Smooth muscle cell (in vitro differentiated cells): ENCODE measurements around the gene ARSJ. TPM values are rescaled to one million over a fixed set of nuclear protein-coding genes. Genes with fewer than 3 reads are reported as not detected.

Experiments used
- DNase-seq: peaks from one replicate; lab custom pipeline; 2025; ENCODE audit not compliant: unreplicated experiment; lab: John Stamatoyannopoulos, UW
- H2AFZ ChIP-seq: fragments of 200-600 bp; sonication (generic); 2 replicates; pipeline ENCODE4 v1.6.0; 2016; ENCODE audit warnings: antibody characterized with exemption, low read depth, mild to moderate bottlenecking
- H3F3A ChIP-seq: fragments of 200-600 bp; sonication (generic); 2 replicates; pipeline ENCODE4 v1.6.0; 2017; ENCODE audit warnings: antibody characterized with exemption, low read depth
- H3K27ac ChIP-seq: fragments of 200-600 bp; sonication (generic); 2 replicates; pipeline ENCODE4 v1.5.1; 2016; ENCODE audit warnings: low read depth, mild to moderate bottlenecking
- H3K27me3 ChIP-seq: fragments of 200-600 bp; sonication (generic); 2 replicates; pipeline ENCODE4 v1.6.1; 2016; ENCODE audit warnings: low read depth, mild to moderate bottlenecking
- H3K36me3 ChIP-seq: fragments of 200-600 bp; sonication (generic); 2 replicates; pipeline ENCODE4 v1.5.1; 2016; ENCODE audit warnings: low read depth
- H3K4me1 ChIP-seq: fragments of 200-600 bp; sonication (generic); 2 replicates; pipeline ENCODE4 v1.5.1; 2016; ENCODE audit warnings: low read depth
- H3K4me2 ChIP-seq: fragments of 200-600 bp; sonication (generic); 2 replicates; pipeline ENCODE4 v1.6.0; 2016; ENCODE audit warnings: mild to moderate bottlenecking
- H3K4me3 ChIP-seq: fragments of 200-600 bp; sonication (generic); 2 replicates; pipeline ENCODE4 v1.5.1; 2016; ENCODE audit warnings: mild to moderate bottlenecking
- H3K79me2 ChIP-seq: fragments of 200-600 bp; sonication (generic); 2 replicates; pipeline ENCODE4 v1.6.0; 2016; ENCODE audit warnings: low read depth, mild to moderate bottlenecking
- H3K9ac ChIP-seq: fragments of 200-600 bp; sonication (generic); 2 replicates; pipeline ENCODE4 v1.6.0; 2016; ENCODE audit warnings: low read depth
- H3K9me3 ChIP-seq: fragments of 200-600 bp; sonication (generic); replicated peaks from 2 replicates; pipeline ENCODE4 v1.5.1; 2016; ENCODE audit warnings: low read depth
- H4K20me1 ChIP-seq: fragments of 200-600 bp; sonication (generic); 2 replicates; pipeline ENCODE4 v1.6.0; 2016; ENCODE audit warnings: low read depth
- CTCF ChIP-seq: fragments of 200-600 bp; sonication (generic); IDR thresholded peaks from 2 replicates; pipeline ENCODE4 v1.5.1; 2017; ENCODE audit warnings: borderline replicate concordance, mild to moderate bottlenecking, antibody characterized with exemption; ENCODE audit not compliant: insufficient read depth, poor library complexity, severe bottlenecking
- WGBS: methylation state at CpG from one replicate; pipeline ENCODE4 v1.1.7; 2016; ENCODE audit warnings: low lambda C conversion rate; 5-methylcytosine and 5-hydroxymethylcytosine counted together
- polyA plus RNA-seq: library from polyadenylated mRNA; unstranded; fragments of >200 nt; fragmentation: Nextera tagmentation; extraction: Ambion mirVana; gene quantifications from 2 replicates; pipeline ENCODE4 v1.2.1, GENCODE V29; 2016
- total RNA-seq: library from RNA; depleted of rRNA; stranded (reverse); fragments of >200 nt; gene quantifications from 2 replicates; pipeline ENCODE4 v1.2.3, GENCODE V29; 2014

ARSJ gene
- total and polyA plus RNA-seq, 2 experiments from 2014 or later, result 7.9 to 8.8 TPM

- Histone ChIP-seq H3K36me3 (peaks cover 5% of the 10 kb centered on the region), H3K9ac (no peak overlapping the region), H3K9me3 (no peaks in the 10 kb centered on the region), H3K79me2 (no peaks in the 10 kb centered on the region), H4K20me1 (no peaks in the 10 kb centered on the region), H3K27me3 (no peaks in the 10 kb centered on the region), H3K4me3 (no peak overlapping the region), H3F3A (no peaks in the 10 kb centered on the region), H3K4me2 (no peak overlapping the region), H2AFZ (no peak overlapping the region), H3K4me1 (no peaks in the 10 kb centered on the region), H3K27ac (no peak overlapping the region)
- TF ChIP-seq CTCF, result no peak
- DNase-seq, result no peak
Measured at GRCh38 chr4:113899271-113900070, 80.0 kb downstream of the ARSJ start.

- H3K9ac ChIP-seq, result no peak overlapping the region
- no peak for DNase-seq
- no peaks in the 10 kb centered on the region for H4K20me1 ChIP-seq
- H3K27ac ChIP-seq, result no peak overlapping the region
- H3K27me3 ChIP-seq, result no peaks in the 10 kb centered on the region
- peak; percentile 44 for TF ChIP-seq CTCF
- no peak overlapping the region for H3K4me2 ChIP-seq
- no peaks in the 10 kb centered on the region for H3K36me3 ChIP-seq
- no peaks in the 10 kb centered on the region for H3K4me1 ChIP-seq
- H3K79me2 ChIP-seq, result no peaks in the 10 kb centered on the region
- no peak overlapping the region for H2AFZ ChIP-seq
- no peaks in the 10 kb centered on the region for H3F3A ChIP-seq
- H3K4me3 ChIP-seq, result no peak overlapping the region
- H3K9me3 ChIP-seq, result no peaks in the 10 kb centered on the region
Measured at GRCh38 chr4:113893546-113893945, 85.9 kb downstream of the ARSJ start.

GRCh38 chr4:113888006-113888405, 91.4 kb downstream of the ARSJ start:
- Histone ChIP-seq H3K4me1 (no peaks in the 10 kb centered on the region), H3K79me2 (no peaks in the 10 kb centered on the region), H3K9ac (no peak overlapping the region), H3K4me2 (no peak overlapping the region), H2AFZ (no peak overlapping the region), H3F3A (no peaks in the 10 kb centered on the region), H4K20me1 (no peaks in the 10 kb centered on the region), H3K27me3 (no peaks in the 10 kb centered on the region), H3K9me3 (no peaks in the 10 kb centered on the region), H3K36me3 (no peaks in the 10 kb centered on the region), H3K4me3 (no peak overlapping the region), H3K27ac (no peak overlapping the region)
- no peak for DNase-seq
- 80% methylated on average over 1 of the region's 1 CpG for WGBS
- no peak for TF ChIP-seq CTCF

GRCh38 chr4:113885291-113885690, 94.2 kb downstream of the ARSJ start:
- Histone ChIP-seq H3F3A (no peaks in the 10 kb centered on the region), H3K9me3 (no peaks in the 10 kb centered on the region), H3K4me1 (no peaks in the 10 kb centered on the region), H3K27me3 (no peaks in the 10 kb centered on the region), H2AFZ (no peak overlapping the region), H3K36me3 (no peaks in the 10 kb centered on the region), H3K79me2 (no peaks in the 10 kb centered on the region), H4K20me1 (no peaks in the 10 kb centered on the region), H3K9ac (no peak overlapping the region), H3K4me3 (no peak overlapping the region), H3K4me2 (no peak overlapping the region), H3K27ac (no peak overlapping the region)
- no peak for TF ChIP-seq CTCF
- 92% methylated on average over 3 of the region's 3 CpGs for WGBS
- DNase-seq, result no peak
